CD14-positive monocyte (primary cell): ENCODE measurements around the gene WFS1. TPM values are rescaled to one million over a fixed set of nuclear protein-coding genes. Genes with fewer than 3 reads are reported as not detected.

Experiments
- DNase-seq, 3 donors: peaks; one replicate each; pipeline ENCODE4 v3.0.0-alpha.2; 2011 to 2022
- H2AFZ ChIP-seq: 2 replicates; pipeline ENCODE4 v1.6.0; 2012; ENCODE audit warnings: mild to moderate bottlenecking, low read depth, low read length, inconsistent platforms; ENCODE audit not compliant: insufficient read depth, poor library complexity, severe bottlenecking
- H3K27ac ChIP-seq, 2 donors: 1 replicate in 1 of 2; 2 replicates in 1 of 2; pipeline ENCODE4 v1.5.1; 2012 to 2013; ENCODE audit warnings: low read length in 2 of 2, control low read depth in 1 of 2, inconsistent platforms in 1 of 2, low read depth in 1 of 2, mild to moderate bottlenecking in 1 of 2
- H3K27me3 ChIP-seq, 2 donors: one replicate each; pipeline versions ENCODE4 v1.6.0 to v1.6.1; 2011 to 2013; ENCODE audit warnings: low read length in 2 of 2; ENCODE audit not compliant: control insufficient read depth in 2 of 2, insufficient read depth in 2 of 2
- H3K36me3 ChIP-seq, 2 donors: replicated peaks in 1 of 2; 1 replicate in 1 of 2; 2 replicates in 1 of 2; pipeline versions ENCODE4 v1.5.1 to v1.6.1; 2012 to 2013; ENCODE audit warnings: low read length in 2 of 2, control low read depth in 1 of 2, inconsistent platforms in 1 of 2, mild to moderate bottlenecking in 1 of 2; ENCODE audit not compliant: insufficient read depth in 2 of 2, control insufficient read depth in 1 of 2
- H3K4me1 ChIP-seq, 2 donors: 1 replicate in 1 of 2; 2 replicates in 1 of 2; pipeline versions ENCODE4 v1.5.1 to v1.6.1; 2012 to 2013; ENCODE audit warnings: low read length in 2 of 2, control low read depth in 1 of 2, inconsistent platforms in 1 of 2, mild to moderate bottlenecking in 1 of 2, moderate library complexity in 1 of 2; ENCODE audit not compliant: insufficient read depth in 2 of 2, control insufficient read depth in 1 of 2
- H3K4me2 ChIP-seq: replicated peaks from 2 replicates; pipeline ENCODE3; 2012; ENCODE audit warnings: low read length, moderate library complexity, mild to moderate bottlenecking; ENCODE audit not compliant: poor library complexity, severe bottlenecking; ENCODE audit errors: extremely low read depth
- H3K4me3 ChIP-seq, 3 experiments: fragments of 200-600 bp in 1 of 3; sonication (generic) in 1 of 3; replicated peaks in 1 of 3; 1 replicate in 2 of 3; 2 replicates in 1 of 3; pipeline ENCODE4 v1.5.1; 2011 to 2013; ENCODE audit warnings: low read length in 3 of 3, mild to moderate bottlenecking in 3 of 3, control low read depth in 2 of 3, low read depth in 2 of 3, inconsistent platforms in 1 of 3, moderate library complexity in 1 of 3
- H3K79me2 ChIP-seq: 2 replicates; pipeline ENCODE4 v1.6.0; 2012; ENCODE audit warnings: mild to moderate bottlenecking, control low read depth, inconsistent platforms, low read length, moderate library complexity; ENCODE audit not compliant: insufficient read depth
- H3K9ac ChIP-seq: 2 replicates; pipeline ENCODE4 v1.6.0; 2017; ENCODE audit warnings: low read length, mild to moderate bottlenecking; ENCODE audit not compliant: insufficient read depth, poor library complexity, severe bottlenecking
- H3K9me3 ChIP-seq, 2 donors: replicated peaks in 1 of 2; 1 replicate in 1 of 2; 2 replicates in 1 of 2; pipeline versions ENCODE4 v1.5.1 to v1.6.1; 2012 to 2013; ENCODE audit warnings: low read length in 2 of 2, control low read depth in 1 of 2; ENCODE audit not compliant: control insufficient read depth in 1 of 2, insufficient read depth in 1 of 2
- H4K20me1 ChIP-seq: 2 replicates; pipeline ENCODE4 v1.6.0; 2012; ENCODE audit warnings: mild to moderate bottlenecking, low read length, control low read depth, moderate library complexity; ENCODE audit not compliant: insufficient read depth
- H3K27ac Mint-ChIP-seq, 7 donors: one replicate each; pipeline ENCODE4 v1.8.0; 2020; ENCODE audit warnings: mild to moderate bottlenecking in 7 of 7, mixed read lengths in 7 of 7, moderate library complexity in 6 of 7, inconsistent platforms in 2 of 7
- H3K27me3 Mint-ChIP-seq, 3 donors: one replicate each; pipeline ENCODE4 v1.8.0; 2021 to 2022; ENCODE audit warnings: low read depth in 3 of 3, mild to moderate bottlenecking in 3 of 3, mixed read lengths in 3 of 3, moderate library complexity in 3 of 3, inconsistent platforms in 1 of 3
- H3K36me3 Mint-ChIP-seq, 2 donors: one replicate each; pipeline ENCODE4 v1.8.0; 2020; ENCODE audit warnings: mixed read lengths in 2 of 2, inconsistent platforms in 1 of 2, mild to moderate bottlenecking in 1 of 2
- H3K4me1 Mint-ChIP-seq: one replicate; pipeline ENCODE4 v1.8.0; 2020; ENCODE audit warnings: mild to moderate bottlenecking, mixed read lengths
- H3K4me3 Mint-ChIP-seq, 2 donors: one replicate each; pipeline ENCODE4 v1.8.0; 2020; ENCODE audit warnings: mild to moderate bottlenecking in 2 of 2, mixed read lengths in 2 of 2, moderate library complexity in 1 of 2
- H3K9me3 Mint-ChIP-seq, 7 donors: one replicate each; pipeline ENCODE4 v1.8.0; 2020 to 2022; ENCODE audit warnings: mixed read lengths in 7 of 7, mild to moderate bottlenecking in 6 of 7, moderate library complexity in 6 of 7, inconsistent platforms in 2 of 7
- CTCF ChIP-seq: fragments of 200-600 bp; IDR thresholded peaks from one replicate; pipeline ENCODE4 v1.8.0; 2022; ENCODE audit warnings: antibody characterized with exemption, mild to moderate bottlenecking
- whole genome bisulfite sequencing: methylation state at CpG from one replicate; pipeline ENCODE4 v1.1.5; 2013; ENCODE audit warnings: missing lambda C conversion rate; ENCODE audit not compliant: insufficient coverage; 5-methylcytosine and 5-hydroxymethylcytosine counted together
- intact Hi-C, 2 donors: fragments of 100-400 bp; cut with micrococcal nuclease; formaldehyde crosslinking; loops; one replicate each; pipeline versions ENCODE4 v1.15.0 to v1.15.1; 2023
- polyA plus RNA-seq, 3 donors: library from polyadenylated mRNA; depleted of rRNA in 1 of 3; unstranded in 2 of 3; stranded (reverse) in 1 of 3; fragments of 300-500 nt in 2 of 3; fragments of >200 nt in 1 of 3; fragmentation: Illumina TruSeq in 2 of 3; gene quantifications; 1 replicate in 2 of 3; 2 replicates in 1 of 3; pipeline ENCODE4 v1.2.3, GENCODE V29; 2012 to 2021

The WFS1 gene
- polyA plus RNA-seq, 3 donors: 0.39 to 1.8 (median 0.93) TPM

- no peaks in the 10 kb centered on the region for H3K9me3 ChIP-seq
- H2AFZ ChIP-seq: no peak overlapping the region
- Mint-ChIP-seq H3K4me1 (no peaks in the 10 kb centered on the region), H3K27me3 (peaks cover 5 to 15% (median 6%) of the 10 kb centered on the region in 3 donors), H3K4me3 (no peak overlapping the region), H3K36me3 (no peaks in the 10 kb centered on the region), H3K9me3 (peaks cover 0 to 2% (median 0%) of the 10 kb centered on the region in 7 donors), H3K27ac (no peak overlapping the region)
- H3K36me3 ChIP-seq: no peaks in the 10 kb centered on the region
- H3K27ac ChIP-seq: no peak overlapping the region
- intact Hi-C loops: no loop called here
- no peak overlapping the region for H3K4me3 ChIP-seq
- no peak overlapping the region for H3K9ac ChIP-seq
- no peaks in the 10 kb centered on the region for H4K20me1 ChIP-seq
- no peak overlapping the region for H3K4me2 ChIP-seq
- H3K4me1 ChIP-seq: no peaks in the 10 kb centered on the region
- WGBS: 96% methylated on average over 17 of the region's 22 CpGs
- H3K79me2 ChIP-seq: no peaks in the 10 kb centered on the region
- no peak for DNase-seq
- no peaks in the 10 kb centered on the region for H3K27me3 ChIP-seq
- no peak for TF ChIP-seq CTCF
These were observed 81.8 kb downstream of the WFS1 start for GRCh38 chr4:6351246-6352000.

GRCh38 chr4:6352031-6352692 lies 82.5 kb downstream of the WFS1 start:
- Histone ChIP-seq H3K9me3 (no peaks in the 10 kb centered on the region), H3K27me3 (no peaks in the 10 kb centered on the region), H3K79me2 (no peaks in the 10 kb centered on the region), H3K27ac (no peak overlapping the region), H3K4me1 (no peaks in the 10 kb centered on the region), H2AFZ (no peak overlapping the region), H3K9ac (no peak overlapping the region), H3K4me2 (no peak overlapping the region), H4K20me1 (no peaks in the 10 kb centered on the region), H3K4me3 (no peak overlapping the region), H3K36me3 (no peaks in the 10 kb centered on the region)
- Mint-ChIP-seq H3K4me1 (no peaks in the 10 kb centered on the region), H3K27ac (no peak overlapping the region), H3K9me3 (peaks cover 0 to 2% (median 0%) of the 10 kb centered on the region in 7 donors), H3K27me3 (peaks cover 5 to 15% (median 5%) of the 10 kb centered on the region in 3 donors), H3K36me3 (no peaks in the 10 kb centered on the region), H3K4me3 (no peak overlapping the region)
- DNase-seq: no peak
- intact Hi-C loops: no loop called here
- TF ChIP-seq CTCF: no peak
- WGBS: 85% methylated on average over 12 of the region's 13 CpGs

Other genes starting within 250 kb of the WFS1 start
- under 1 TPM in 1 of 3 donors, not detected in 2; 0.08 TPM for gene JAKMIP1, start 69.3 kb upstream of the WFS1 start, polyA plus RNA-seq
- gene PPP2R2C, start 202.8 kb downstream of the WFS1 start, polyA plus RNA-seq: not detected